GM18951 (cell line): Measurements from ENCODE around the gene PRKCA.
"Not testable (repeated sequence)": the region's sequence is repeated elsewhere in the genome, so short reads cannot be mapped to it uniquely, and the experiment has no call there.

Experiments used
- POLR2A ChIP-seq: IDR thresholded peaks from 4 replicates; pipeline ENCODE4 v1.6.1; 2011; ENCODE audit warnings: mild to moderate bottlenecking; ENCODE audit not compliant: insufficient read length, insufficient read depth; ENCODE audit errors: extremely low read depth
- in situ Hi-C: fragments of 300-500 bp; cut with MboI; formaldehyde crosslinking; loops from one replicate; pipeline ENCODE4 v1.12.0; 2022; ENCODE audit warnings: low sequenced_read_pairs, mixed read lengths, inconsistent platforms; ENCODE audit not compliant: unreplicated experiment

The PRKCA gene

GRCh38 chr17:66465701-66466100, 163.3 kb downstream of the PRKCA start:
- TF ChIP-seq POLR2A = no peak
- in situ Hi-C loops = no loop called here

- in situ Hi-C loops = no loop called here
- no peak for TF ChIP-seq POLR2A
Observed at GRCh38 chr17:66466106-66466820, 163.8 kb downstream of the PRKCA start.

- in situ Hi-C loops = no loop called here
- no peak for TF ChIP-seq POLR2A
Observed at GRCh38 chr17:66466840-66467367, 164.5 kb downstream of the PRKCA start.

- in situ Hi-C loops = no loop called here
- no peak for TF ChIP-seq POLR2A
Observed at GRCh38 chr17:66467766-66468165, 165.4 kb downstream of the PRKCA start.

- no peak for TF ChIP-seq POLR2A
Observed at GRCh38 chr17:66468241-66469087, 166.1 kb downstream of the PRKCA start.

GRCh38 chr17:66469088-66469442, 166.7 kb downstream of the PRKCA start:
- in situ Hi-C loops = no loop called here
- TF ChIP-seq POLR2A = no peak

More at GRCh38 chr17:66468241-66469087, 166.1 kb downstream of the PRKCA start:
- in situ Hi-C loops = no loop called here

GRCh38 chr17:66469461-66469860, 167.0 kb downstream of the PRKCA start:
- TF ChIP-seq POLR2A = no peak
- in situ Hi-C loops = no loop called here

- TF ChIP-seq POLR2A = no peak
- in situ Hi-C loops = no loop called here
Observed at GRCh38 chr17:66469890-66470289, 167.5 kb downstream of the PRKCA start.

- TF ChIP-seq POLR2A = no peak
- in situ Hi-C loops = no loop called here
Observed at GRCh38 chr17:66472123-66472522, 169.7 kb downstream of the PRKCA start.

- no peak for TF ChIP-seq POLR2A
- in situ Hi-C loops = no loop called here
Observed at GRCh38 chr17:66474258-66474657, 171.8 kb downstream of the PRKCA start.

- in situ Hi-C loops = no loop called here
- no peak for TF ChIP-seq POLR2A
Observed at GRCh38 chr17:66474806-66475497, 172.5 kb downstream of the PRKCA start.

- in situ Hi-C loops = no loop called here
- no peak for TF ChIP-seq POLR2A
Observed at GRCh38 chr17:66476014-66476413, 173.6 kb downstream of the PRKCA start.

- in situ Hi-C loops = no loop called here
Observed at GRCh38 chr17:66477615-66478283, 175.3 kb downstream of the PRKCA start.

GRCh38 chr17:66479230-66479889, 176.9 kb downstream of the PRKCA start:
- in situ Hi-C loops = not testable (repeated sequence)

More at GRCh38 chr17:66477615-66478283, 175.3 kb downstream of the PRKCA start:
- no peak for TF ChIP-seq POLR2A
